Prostate gland (tissue), 2 donors: Measurements from ENCODE around the gene LATS2. TPM values are rescaled to one million over a fixed set of nuclear protein-coding genes. Genes with fewer than 3 reads are reported as not detected.

Experiments
- DNase-seq: peaks from one replicate; pipeline ENCODE4 v3.0.0-alpha.2; 2019; ENCODE audit warnings: low spot score
- H3K27ac ChIP-seq, 2 donors: fragments of 200-600 bp; sonication (generic); 2 replicates each; pipeline ENCODE4 v1.5.1; 2017 to 2019
- H3K27me3 ChIP-seq: fragments of 200-600 bp; sonication (generic); replicated peaks from 2 replicates; pipeline ENCODE4 v1.5.1; 2019; ENCODE audit not compliant: insufficient read depth
- H3K36me3 ChIP-seq, 2 donors: fragments of 200-600 bp; sonication (generic); 1 replicate in 1 of 2; 2 replicates in 1 of 2; pipeline versions ENCODE4 v1.5.1 to v1.8.1; 2017 to 2019
- H3K4me1 ChIP-seq: fragments of 200-600 bp; sonication (generic); replicated peaks from 2 replicates; pipeline ENCODE4 v1.5.1; 2019
- H3K4me3 ChIP-seq, 2 donors: fragments of 200-600 bp; sonication (generic); 2 replicates each; pipeline ENCODE4 v1.5.1; 2017 to 2019
- H3K9me3 ChIP-seq: fragments of 200-600 bp; sonication (generic); 2 replicates; pipeline ENCODE4 v1.5.1; 2017
- CTCF ChIP-seq, 4 experiments: fragments of 200-600 bp in 2 of 4; fragments of 450-650 bp in 2 of 4; sonication (generic) in 2 of 4; IDR thresholded peaks; 1 replicate in 3 of 4; 2 replicates in 1 of 4; pipeline ENCODE4 v1.5.1; 2016 to 2019; ENCODE audit warnings: antibody characterized with exemption in 4 of 4, mild to moderate bottlenecking in 2 of 4, moderate library complexity in 2 of 4
- POLR2A ChIP-seq: fragments of 450-650 bp; IDR thresholded peaks from one replicate; pipeline ENCODE4 v1.6.1; 2016; ENCODE audit warnings: antibody characterized with exemption, mild to moderate bottlenecking
- POLR2AphosphoS5 ChIP-seq: sonication (generic); formaldehyde crosslinking; IDR thresholded peaks from one replicate; pipeline ENCODE4 v1.6.1; 2017; ENCODE audit warnings: antibody characterized with exemption
- WGBS: methylation state at CpG from one replicate; pipeline ENCODE4 v1.1.5; 2018; 5-methylcytosine and 5-hydroxymethylcytosine counted together
- intact Hi-C: fragments of 100-400 bp; cut with DNase I; formaldehyde crosslinking; loops from one replicate; pipeline ENCODE4 v1.14.2; 2022
- total RNA-seq, 2 donors: library from RNA; depleted of rRNA; stranded (reverse); fragments of >200 nt; gene quantifications; one replicate each; pipeline ENCODE4 v1.1.0, GENCODE V29; 2016

The LATS2 gene
- total RNA-seq, 2 donors from 2014 or later = 22.0 to 27.4 TPM

- H3K4me3 ChIP-seq = no peak overlapping the region
- H3K27me3 ChIP-seq = no peaks in the 10 kb centered on the region
- DNase-seq = no peak
- no peak for TF ChIP-seq POLR2AphosphoS5
- TF ChIP-seq POLR2A = no peak
- TF ChIP-seq CTCF (IDR thresholded peaks at IDR 0.05) = no peak
- intact Hi-C loops = no loop called here
- WGBS = 96% methylated on average over 18 of the region's 18 CpGs
- H3K27ac ChIP-seq = no peak overlapping the region
- no peaks in the 10 kb centered on the region for H3K9me3 ChIP-seq
- peaks cover 0 to 2% of the 10 kb centered on the region in 2 donors for H3K36me3 ChIP-seq
- no peaks in the 10 kb centered on the region for H3K4me1 ChIP-seq
Measured at GRCh38 chr13:20981370-20982095, 79.9 kb downstream of the LATS2 start.

GRCh38 chr13:20980899-20981298 is 80.5 kb downstream of the LATS2 start:
- Histone ChIP-seq H3K9me3 (no peaks in the 10 kb centered on the region), H3K4me3 (no peak overlapping the region), H3K27ac (no peak overlapping the region), H3K36me3 (peaks cover 0 to 2% of the 10 kb centered on the region in 2 donors), H3K27me3 (no peaks in the 10 kb centered on the region), H3K4me1 (no peaks in the 10 kb centered on the region)
- intact Hi-C loops = no loop called here
- 97% methylated on average over 4 of the region's 4 CpGs for WGBS
- TF ChIP-seq POLR2A (no peak), CTCF (IDR thresholded peaks at IDR 0.05) (no peak), POLR2AphosphoS5 (no peak)
- DNase-seq = no peak

GRCh38 chr13:20980430-20980829 is 81.0 kb downstream of the LATS2 start:
- Histone ChIP-seq H3K9me3 (no peaks in the 10 kb centered on the region), H3K27ac (no peak overlapping the region), H3K27me3 (no peaks in the 10 kb centered on the region), H3K36me3 (peaks cover 0 to 2% of the 10 kb centered on the region in 2 donors), H3K4me3 (no peak overlapping the region), H3K4me1 (no peaks in the 10 kb centered on the region)
- WGBS = 87% methylated on average over 5 of the region's 5 CpGs
- intact Hi-C loops = no loop called here
- DNase-seq = no peak
- no peak for TF ChIP-seq CTCF (IDR thresholded peaks at IDR 0.05)
- TF ChIP-seq POLR2A = no peak
- TF ChIP-seq POLR2AphosphoS5 = no peak

GRCh38 chr13:20977394-20977793 is 84.0 kb downstream of the LATS2 start:
- intact Hi-C loops = no loop called here
- no peak for TF ChIP-seq POLR2A
- TF ChIP-seq POLR2AphosphoS5 = no peak
- TF ChIP-seq CTCF (IDR thresholded peaks at IDR 0.05) = no peak
- H3K27ac ChIP-seq = no peak overlapping the region
- no peaks in the 10 kb centered on the region for H3K4me1 ChIP-seq
- DNase-seq = no peak
- H3K36me3 ChIP-seq = peaks cover 0 to 9% of the 10 kb centered on the region in 2 donors
- H3K9me3 ChIP-seq = no peaks in the 10 kb centered on the region
- 97% methylated on average over 2 of the region's 2 CpGs for WGBS
- no peak overlapping the region for H3K4me3 ChIP-seq
- H3K27me3 ChIP-seq = no peaks in the 10 kb centered on the region

- TF ChIP-seq POLR2AphosphoS5 = no peak
- no peak for TF ChIP-seq CTCF (IDR thresholded peaks at IDR 0.05)
- TF ChIP-seq POLR2A = no peak
- no peaks in the 10 kb centered on the region for H3K9me3 ChIP-seq
- no peak overlapping the region for H3K4me3 ChIP-seq
- intact Hi-C loops = no loop called here
- no peak for DNase-seq
- WGBS = 96% methylated on average over 20 of the region's 20 CpGs
- H3K4me1 ChIP-seq = no peaks in the 10 kb centered on the region
- H3K27me3 ChIP-seq = no peaks in the 10 kb centered on the region
- peaks cover 0 to 7% of the 10 kb centered on the region in 2 donors for H3K36me3 ChIP-seq
- no peak overlapping the region for H3K27ac ChIP-seq
Measured at GRCh38 chr13:20974981-20975585, 86.3 kb downstream of the LATS2 start.
